HEK293 (cell line): ENCODE results near the gene TEAD2.

Experiments
- CTCF ChIA-PET: fragments of 350-600 bp; formaldehyde crosslinking; extraction: SDS; loops from one replicate; lab custom pipeline; 2021; ENCODE audit warnings: antibody characterized with exemption; lab: Yijun Ruan, JAX
- POLR2A ChIA-PET: fragments of 300-600 bp; formaldehyde crosslinking; extraction: SDS; loops from one replicate; lab custom pipeline; 2020; ENCODE audit warnings: antibody characterized with exemption, inconsistent platforms; lab: Yijun Ruan, JAX
- H3K27ac ChIP-seq: fragments of 200-500 bp; sonication (Bioruptor generic); 2 replicates; pipeline ENCODE4 v1.5.1; 2014; ENCODE audit warnings: low read depth, low read length, control low read depth, inconsistent platforms; ENCODE audit errors: extremely low read depth
- H3K36me3 ChIP-seq, 2 experiments: fragments of 200-500 bp in 1 of 2; sonication (Bioruptor generic) in 1 of 2; 1 replicate in 1 of 2; 2 replicates in 1 of 2; pipeline ENCODE4 v1.5.1; 2014 to 2017; ENCODE audit warnings: inconsistent platforms in 2 of 2, low read length in 2 of 2; ENCODE audit not compliant: control insufficient read depth in 2 of 2, insufficient read depth in 1 of 2
- H3K4me1 ChIP-seq: fragments of 200-500 bp; sonication (Bioruptor generic); 2 replicates; pipeline ENCODE4 v1.5.1; 2014; ENCODE audit warnings: mild to moderate bottlenecking, low read length, inconsistent platforms; ENCODE audit not compliant: control insufficient read depth, insufficient read depth
- H3K4me3 ChIP-seq: 2 replicates; pipeline ENCODE4 v1.5.1; 2011; ENCODE audit warnings: low read depth, mild to moderate bottlenecking, control low read depth, low read length, moderate library complexity
- H3K9me3 ChIP-seq: fragments of 200-500 bp; sonication (Bioruptor generic); 2 replicates; pipeline ENCODE4 v1.5.1; 2014; ENCODE audit warnings: low read depth, low read length, inconsistent platforms; ENCODE audit not compliant: control insufficient read depth, insufficient read depth
- BCL11B ChIP-seq: fragments of 450-650 bp; formaldehyde crosslinking; IDR thresholded peaks from 2 replicates; pipeline ENCODE4 v1.5.1; 2016; ENCODE audit warnings: low read depth, missing biosample characterization, missing genetic modification characterization
- GLIS2 ChIP-seq: fragments of 450-650 bp; formaldehyde crosslinking; IDR thresholded peaks from 2 replicates; pipeline ENCODE4 v1.5.1; 2016; ENCODE audit warnings: missing biosample characterization, missing genetic modification characterization
- SALL2 ChIP-seq: fragments of 450-650 bp; formaldehyde crosslinking; IDR thresholded peaks from 2 replicates; pipeline ENCODE4 v1.5.0; 2017; ENCODE audit warnings: missing biosample characterization, mild to moderate bottlenecking, missing genetic modification characterization, borderline replicate concordance
- SCRT2 ChIP-seq: fragments of 450-650 bp; formaldehyde crosslinking; IDR thresholded peaks from 2 replicates; pipeline ENCODE4 v1.5.1; 2016; ENCODE audit warnings: missing biosample characterization, missing genetic modification characterization
- SETDB1 ChIP-seq: IDR thresholded peaks from one replicate; pipeline ENCODE4 v1.6.1; 2017; ENCODE audit warnings: mild to moderate bottlenecking, low read length, moderate library complexity, mixed read lengths; ENCODE audit not compliant: insufficient read length
- YY1 ChIP-seq: fragments of 450-650 bp; formaldehyde crosslinking; IDR thresholded peaks from 2 replicates; pipeline ENCODE4 v1.5.1; 2018; ENCODE audit warnings: missing biosample characterization, missing genetic modification characterization
- ZFHX2 ChIP-seq: fragments of 450-650 bp; formaldehyde crosslinking; conservative IDR thresholded peaks from 2 replicates; pipeline ENCODE4 v1.5.1; 2016; ENCODE audit warnings: missing biosample characterization, missing genetic modification characterization
- ZFP37 ChIP-seq: fragments of 450-650 bp; formaldehyde crosslinking; IDR thresholded peaks from 2 replicates; pipeline ENCODE4 v1.5.1; 2016; ENCODE audit warnings: missing biosample characterization, missing genetic modification characterization
- ZFP69B ChIP-seq: fragments of 450-650 bp; formaldehyde crosslinking; IDR thresholded peaks from 2 replicates; pipeline ENCODE4 v1.5.1; 2016; ENCODE audit warnings: missing biosample characterization, missing genetic modification characterization
- ZIC2 ChIP-seq: fragments of 450-650 bp; formaldehyde crosslinking; IDR thresholded peaks from 2 replicates; pipeline ENCODE4 v1.5.1; 2016; ENCODE audit warnings: missing biosample characterization, missing genetic modification characterization
- ZNF335 ChIP-seq: fragments of 450-650 bp; formaldehyde crosslinking; conservative IDR thresholded peaks from 2 replicates; pipeline ENCODE4 v1.5.1; 2016; ENCODE audit warnings: missing biosample characterization, missing genetic modification characterization
- ZNF341 ChIP-seq: fragments of 450-650 bp; formaldehyde crosslinking; IDR thresholded peaks from 2 replicates; pipeline ENCODE4; 2016; ENCODE audit warnings: low read depth, missing biosample characterization, missing genetic modification characterization
- ZNF416 ChIP-seq: fragments of 450-650 bp; formaldehyde crosslinking; IDR thresholded peaks from 2 replicates; pipeline ENCODE4 v1.5.1; 2016; ENCODE audit warnings: missing biosample characterization, missing genetic modification characterization
- ZNF501 ChIP-seq: fragments of 450-650 bp; formaldehyde crosslinking; IDR thresholded peaks from 2 replicates; pipeline ENCODE4 v1.5.1; 2016; ENCODE audit warnings: missing biosample characterization, missing genetic modification characterization
- ZNF548 ChIP-seq: fragments of 450-650 bp; formaldehyde crosslinking; IDR thresholded peaks from 2 replicates; pipeline ENCODE4 v1.5.1; 2016; ENCODE audit warnings: missing biosample characterization, missing genetic modification characterization
- ZNF555 ChIP-seq: fragments of 450-650 bp; formaldehyde crosslinking; conservative IDR thresholded peaks from 2 replicates; pipeline ENCODE4 v1.5.1; 2017; ENCODE audit warnings: missing biosample characterization, mild to moderate bottlenecking, missing genetic modification characterization, inconsistent platforms
- TF ChIP-seq, protein P1 (sequence below): fragments of 450-650 bp; formaldehyde crosslinking; conservative IDR thresholded peaks from 2 replicates; pipeline ENCODE4 v1.5.1; 2016; ENCODE audit warnings: low read depth, missing biosample characterization, missing genetic modification characterization
- TF ChIP-seq, protein P2 (sequence below): fragments of 450-650 bp; formaldehyde crosslinking; IDR thresholded peaks from 2 replicates; pipeline ENCODE4 v1.5.1; 2016; ENCODE audit warnings: missing biosample characterization, missing genetic modification characterization
- TF ChIP-seq, protein P3 (sequence below): fragments of 450-650 bp; formaldehyde crosslinking; IDR thresholded peaks from 2 replicates; pipeline ENCODE4 v1.5.1; 2016; ENCODE audit warnings: missing biosample characterization, missing genetic modification characterization
- TF ChIP-seq, protein P4 (sequence below): fragments of 450-650 bp; formaldehyde crosslinking; IDR thresholded peaks from 2 replicates; pipeline ENCODE4 v1.5.1; 2016; ENCODE audit warnings: missing biosample characterization, missing genetic modification characterization
- TF ChIP-seq, protein P5 (sequence below): fragments of 450-650 bp; formaldehyde crosslinking; IDR thresholded peaks from 2 replicates; pipeline ENCODE4 v1.5.1; 2016; ENCODE audit warnings: missing biosample characterization, missing genetic modification characterization
- TF ChIP-seq, protein P6 (sequence below): fragments of 450-650 bp; formaldehyde crosslinking; IDR thresholded peaks from 2 replicates; pipeline ENCODE4 v1.5.1; 2017; ENCODE audit warnings: missing biosample characterization, missing genetic modification characterization

TEAD2 gene

DNA sequence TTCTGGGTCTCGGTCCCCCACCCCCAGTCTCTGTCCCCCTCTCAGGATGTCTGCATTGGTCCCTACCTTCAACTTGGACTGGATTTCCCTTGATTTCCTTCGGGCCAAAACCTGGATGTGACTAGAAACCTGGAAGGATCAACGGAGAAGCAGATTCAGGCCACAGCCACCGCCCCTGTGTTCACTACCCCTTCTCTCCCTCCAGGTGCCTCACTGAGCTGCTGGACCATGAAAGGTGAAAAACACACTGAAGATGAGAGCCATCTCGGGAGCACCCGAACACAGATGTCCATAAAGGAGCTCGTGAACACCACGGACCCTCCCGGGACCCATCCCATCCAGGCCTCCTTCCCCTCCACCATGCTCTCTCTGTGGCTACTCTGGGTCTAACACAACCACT, 5.0 kb downstream of the TEAD2 start:
- peaks cover 7% of the 10 kb centered on the region for H3K4me1 ChIP-seq
- no peaks in the 10 kb centered on the region for H3K9me3 ChIP-seq
- no peak overlapping the region for H3K27ac ChIP-seq
- ChIA-PET POLR2A (no interaction called here), CTCF (interaction anchor here (0.6 to 1.0 kb wide), 2 partner anchors 56 to 122 kb away, joined by 3 read pairs; no protein-coding TSS in a partner anchor)
- TF ChIP-seq GLIS2 (tag by site-specific recombination) (no peak), ZFHX2 (tag by site-specific recombination) (no peak)
- H3K4me3 ChIP-seq, result no peak overlapping the region
- H3K36me3 ChIP-seq, result peaks cover 42 to 51% of the 10 kb centered on the region in 2 experiments

DNA sequence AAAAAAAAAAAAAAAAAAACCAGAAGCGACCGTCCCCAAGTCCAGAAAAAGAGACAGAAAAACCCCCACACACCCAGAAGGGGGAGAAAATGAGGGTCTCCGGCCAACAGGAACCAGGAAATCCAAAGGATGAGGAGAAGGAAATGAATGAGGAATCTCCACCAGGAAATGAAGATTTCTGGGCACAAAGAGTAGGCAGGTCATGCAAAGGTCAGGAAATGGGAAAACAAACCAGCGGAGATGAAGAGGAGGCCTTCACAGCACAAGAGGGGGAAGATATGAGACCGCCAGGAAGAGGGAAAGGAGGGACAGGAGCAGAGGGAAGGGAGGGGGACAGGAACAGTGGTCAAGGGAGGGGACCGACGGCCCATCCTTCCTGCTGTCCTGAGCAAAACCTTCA, 5.8 kb downstream of the TEAD2 start:
- H3K9me3 ChIP-seq, result no peaks in the 10 kb centered on the region
- TF ChIP-seq ZIC2 (no peak), ZNF548 (no peak), BCL11B (tag by site-specific recombination) (no peak), SALL2 (tag by site-specific recombination) (no peak), SETDB1 (no peak), ZNF555 (tag by site-specific recombination) (no peak), ZFHX2 (tag by site-specific recombination) (no peak)
- TF ChIP-seq, protein P1, sequence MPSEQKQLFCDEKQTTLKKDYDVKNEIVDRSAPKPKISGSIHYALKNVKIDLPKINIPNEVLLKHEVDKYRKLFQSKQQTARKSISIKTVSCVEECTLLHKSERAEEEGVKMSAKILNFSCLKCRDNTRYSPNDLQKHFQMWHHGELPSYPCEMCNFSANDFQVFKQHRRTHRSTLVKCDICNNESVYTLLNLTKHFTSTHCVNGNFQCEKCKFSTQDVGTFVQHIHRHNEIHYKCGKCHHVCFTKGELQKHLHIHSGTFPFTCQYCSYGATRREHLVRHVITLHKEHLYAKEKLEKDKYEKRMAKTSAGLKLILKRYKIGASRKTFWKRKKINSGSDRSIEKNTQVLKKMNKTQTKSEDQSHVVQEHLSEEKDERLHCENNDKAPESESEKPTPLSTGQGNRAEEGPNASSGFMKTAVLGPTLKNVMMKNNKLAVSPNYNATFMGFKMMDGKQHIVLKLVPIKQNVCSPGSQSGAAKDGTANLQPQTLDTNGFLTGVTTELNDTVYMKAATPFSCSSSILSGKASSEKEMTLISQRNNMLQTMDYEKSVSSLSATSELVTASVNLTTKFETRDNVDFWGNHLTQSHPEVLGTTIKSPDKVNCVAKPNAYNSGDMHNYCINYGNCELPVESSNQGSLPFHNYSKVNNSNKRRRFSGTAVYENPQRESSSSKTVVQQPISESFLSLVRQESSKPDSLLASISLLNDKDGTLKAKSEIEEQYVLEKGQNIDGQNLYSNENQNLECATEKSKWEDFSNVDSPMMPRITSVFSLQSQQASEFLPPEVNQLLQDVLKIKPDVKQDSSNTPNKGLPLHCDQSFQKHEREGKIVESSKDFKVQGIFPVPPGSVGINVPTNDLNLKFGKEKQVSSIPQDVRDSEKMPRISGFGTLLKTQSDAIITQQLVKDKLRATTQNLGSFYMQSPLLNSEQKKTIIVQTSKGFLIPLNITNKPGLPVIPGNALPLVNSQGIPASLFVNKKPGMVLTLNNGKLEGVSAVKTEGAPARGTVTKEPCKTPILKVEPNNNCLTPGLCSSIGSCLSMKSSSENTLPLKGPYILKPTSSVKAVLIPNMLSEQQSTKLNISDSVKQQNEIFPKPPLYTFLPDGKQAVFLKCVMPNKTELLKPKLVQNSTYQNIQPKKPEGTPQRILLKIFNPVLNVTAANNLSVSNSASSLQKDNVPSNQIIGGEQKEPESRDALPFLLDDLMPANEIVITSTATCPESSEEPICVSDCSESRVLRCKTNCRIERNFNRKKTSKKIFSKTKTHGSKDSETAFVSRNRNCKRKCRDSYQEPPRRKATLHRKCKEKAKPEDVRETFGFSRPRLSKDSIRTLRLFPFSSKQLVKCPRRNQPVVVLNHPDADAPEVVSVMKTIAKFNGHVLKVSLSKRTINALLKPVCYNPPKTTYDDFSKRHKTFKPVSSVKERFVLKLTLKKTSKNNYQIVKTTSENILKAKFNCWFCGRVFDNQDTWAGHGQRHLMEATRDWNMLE (tag by site-specific recombination), result no peak
- TF ChIP-seq, all 188 proteins: peak for 0
- ChIA-PET POLR2A (no interaction called here), CTCF (no interaction called here)
- H3K4me1 ChIP-seq, result peaks cover 4% of the 10 kb centered on the region
- peaks cover 47 to 53% of the 10 kb centered on the region in 2 experiments for H3K36me3 ChIP-seq
- H3K4me3 ChIP-seq, result no peak overlapping the region
- no peak overlapping the region for H3K27ac ChIP-seq

DNA sequence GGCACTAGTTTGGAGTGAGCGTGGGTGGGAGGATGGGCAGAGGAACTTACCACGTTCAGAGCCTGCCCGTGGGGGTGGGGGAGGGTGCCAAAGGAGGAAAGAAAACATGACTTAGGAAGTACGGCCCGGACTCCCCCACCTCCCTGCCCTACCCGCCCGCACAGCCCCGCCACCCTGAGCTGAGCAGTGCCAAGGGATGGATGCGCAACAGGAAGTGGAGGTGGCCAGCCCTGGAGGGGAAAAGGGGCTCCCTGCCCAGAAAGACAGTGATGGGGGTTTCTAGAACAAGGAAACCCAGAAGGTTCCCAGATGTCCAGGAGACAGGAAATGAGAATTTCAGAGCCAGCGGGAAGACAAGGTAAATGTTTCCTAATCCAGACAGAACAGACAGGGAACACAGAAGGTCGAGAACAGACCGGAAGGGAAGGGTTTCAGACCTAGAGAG, 6.3 kb downstream of the TEAD2 start:
- H3K27ac ChIP-seq, result no peak overlapping the region
- TF ChIP-seq ZNF335 (no peak), ZNF416 (no peak), ZFP37 (tag by site-specific recombination) (no peak), ZNF341 (no peak), SCRT2 (tag by site-specific recombination) (no peak), ZFP69B (tag by site-specific recombination) (no peak), ZFHX2 (tag by site-specific recombination) (peak; percentile 53), ZNF501 (tag by site-specific recombination) (no peak), YY1 (tag by site-specific recombination) (no peak)
- TF ChIP-seq, protein P2, sequence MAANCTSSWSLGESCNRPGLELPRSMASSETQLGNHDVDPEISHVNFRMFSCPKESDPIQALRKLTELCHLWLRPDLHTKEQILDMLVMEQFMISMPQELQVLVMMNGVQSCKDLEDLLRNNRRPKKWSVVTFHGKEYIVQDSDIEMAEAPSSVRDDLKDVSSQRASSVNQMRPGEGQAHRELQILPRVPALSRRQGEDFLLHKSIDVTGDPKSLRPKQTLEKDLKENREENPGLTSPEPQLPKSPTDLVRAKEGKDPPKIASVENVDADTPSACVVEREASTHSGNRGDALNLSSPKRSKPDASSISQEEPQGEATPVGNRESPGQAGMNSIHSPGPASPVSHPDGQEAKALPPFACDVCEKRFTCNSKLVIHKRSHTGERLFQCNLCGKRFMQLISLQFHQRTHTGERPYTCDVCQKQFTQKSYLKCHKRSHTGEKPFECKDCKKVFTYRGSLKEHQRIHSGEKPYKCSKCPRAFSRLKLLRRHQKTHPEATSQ, result no peak
- TF ChIP-seq, protein P3, sequence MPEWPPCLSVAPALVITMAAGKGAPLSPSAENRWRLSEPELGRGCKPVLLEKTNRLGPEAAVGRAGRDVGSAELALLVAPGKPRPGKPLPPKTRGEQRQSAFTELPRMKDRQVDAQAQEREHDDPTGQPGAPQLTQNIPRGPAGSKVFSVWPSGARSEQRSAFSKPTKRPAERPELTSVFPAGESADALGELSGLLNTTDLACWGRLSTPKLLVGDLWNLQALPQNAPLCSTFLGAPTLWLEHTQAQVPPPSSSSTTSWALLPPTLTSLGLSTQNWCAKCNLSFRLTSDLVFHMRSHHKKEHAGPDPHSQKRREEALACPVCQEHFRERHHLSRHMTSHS, result no peak
- TF ChIP-seq, protein P4, sequence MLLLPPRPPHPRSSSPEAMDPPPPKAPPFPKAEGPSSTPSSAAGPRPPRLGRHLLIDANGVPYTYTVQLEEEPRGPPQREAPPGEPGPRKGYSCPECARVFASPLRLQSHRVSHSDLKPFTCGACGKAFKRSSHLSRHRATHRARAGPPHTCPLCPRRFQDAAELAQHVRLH, result no peak
- TF ChIP-seq, protein P5, sequence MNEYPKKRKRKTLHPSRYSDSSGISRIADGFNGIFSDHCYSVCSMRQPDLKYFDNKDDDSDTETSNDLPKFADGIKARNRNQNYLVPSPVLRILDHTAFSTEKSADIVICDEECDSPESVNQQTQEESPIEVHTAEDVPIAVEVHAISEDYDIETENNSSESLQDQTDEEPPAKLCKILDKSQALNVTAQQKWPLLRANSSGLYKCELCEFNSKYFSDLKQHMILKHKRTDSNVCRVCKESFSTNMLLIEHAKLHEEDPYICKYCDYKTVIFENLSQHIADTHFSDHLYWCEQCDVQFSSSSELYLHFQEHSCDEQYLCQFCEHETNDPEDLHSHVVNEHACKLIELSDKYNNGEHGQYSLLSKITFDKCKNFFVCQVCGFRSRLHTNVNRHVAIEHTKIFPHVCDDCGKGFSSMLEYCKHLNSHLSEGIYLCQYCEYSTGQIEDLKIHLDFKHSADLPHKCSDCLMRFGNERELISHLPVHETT (tag by site-specific recombination), result no peak
- TF ChIP-seq, protein P6, sequence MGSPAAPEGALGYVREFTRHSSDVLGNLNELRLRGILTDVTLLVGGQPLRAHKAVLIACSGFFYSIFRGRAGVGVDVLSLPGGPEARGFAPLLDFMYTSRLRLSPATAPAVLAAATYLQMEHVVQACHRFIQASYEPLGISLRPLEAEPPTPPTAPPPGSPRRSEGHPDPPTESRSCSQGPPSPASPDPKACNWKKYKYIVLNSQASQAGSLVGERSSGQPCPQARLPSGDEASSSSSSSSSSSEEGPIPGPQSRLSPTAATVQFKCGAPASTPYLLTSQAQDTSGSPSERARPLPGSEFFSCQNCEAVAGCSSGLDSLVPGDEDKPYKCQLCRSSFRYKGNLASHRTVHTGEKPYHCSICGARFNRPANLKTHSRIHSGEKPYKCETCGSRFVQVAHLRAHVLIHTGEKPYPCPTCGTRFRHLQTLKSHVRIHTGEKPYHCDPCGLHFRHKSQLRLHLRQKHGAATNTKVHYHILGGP (tag by site-specific recombination), result no peak

More for the DNA sequence above, 6.3 kb downstream of the TEAD2 start:
- H3K4me1 ChIP-seq, result no peaks in the 10 kb centered on the region; the same call in 1 of the 2 replicates
- no peak overlapping the region for H3K4me3 ChIP-seq
- H3K36me3 ChIP-seq, result peaks cover 50 to 58% of the 10 kb centered on the region in 2 experiments
- H3K9me3 ChIP-seq, result no peaks in the 10 kb centered on the region
- ChIA-PET POLR2A (no interaction called here), CTCF (no interaction called here)
